Measurements from ENCODE around the gene IQSEC2.
A peak's percentile ranks its signal among the peaks of the same experiment; 100 is the strongest.

Gene IQSEC2

GRCh38 chrX:53320543-53321229 is 39.3 kb upstream of the IQSEC2 start:
- Histone ChIP-seq H3K4me1 (ENCODE audit: control insufficient read depth, insufficient read depth, low read length) (peaks cover 27% of the 10 kb centered on the region), H3K9me3 (ENCODE audit: control insufficient read depth, insufficient read depth, low read depth, low read length) (peaks cover 2% of the 10 kb centered on the region; the same call in 1 of the 2 replicates), H3K27ac (ENCODE audit: extremely low read depth, low read depth, low read length) (peak overlapping the region; percentile 49; the same call in 1 of the 2 replicates), H3K36me3 (ENCODE audit: control insufficient read depth in 2 of 2, insufficient read depth in 1 of 2, low read length in 2 of 2) (no peaks in the 10 kb centered on the region), H3K4me3 (ENCODE audit: low read depth, low read length) (peak overlapping the region; percentile 51)
- POLR2A ChIA-PET: interaction anchor here (3.2 kb wide), 1 partner anchor 101 kb away, joined by 13 read pairs; the partner anchor contains the start of genes RIBC1 and SMC1A
- CTCF ChIA-PET: interaction anchor here (0.6 to 12.1 kb wide), 12 partner anchors 11 to 398 kb away, joined by 3 to 233 read pairs (median 10); partner anchors contain the start of genes HSD17B10 and IQSEC2
- TF ChIP-seq, protein P1, sequence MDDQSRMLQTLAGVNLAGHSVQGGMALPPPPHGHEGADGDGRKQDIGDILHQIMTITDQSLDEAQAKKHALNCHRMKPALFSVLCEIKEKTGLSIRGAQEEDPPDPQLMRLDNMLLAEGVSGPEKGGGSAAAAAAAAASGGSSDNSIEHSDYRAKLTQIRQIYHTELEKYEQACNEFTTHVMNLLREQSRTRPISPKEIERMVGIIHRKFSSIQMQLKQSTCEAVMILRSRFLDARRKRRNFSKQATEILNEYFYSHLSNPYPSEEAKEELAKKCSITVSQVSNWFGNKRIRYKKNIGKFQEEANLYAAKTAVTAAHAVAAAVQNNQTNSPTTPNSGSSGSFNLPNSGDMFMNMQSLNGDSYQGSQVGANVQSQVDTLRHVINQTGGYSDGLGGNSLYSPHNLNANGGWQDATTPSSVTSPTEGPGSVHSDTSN (CRISPR knock-in tag; IDR thresholded peaks at IDR 0.05): peak; percentile 61; the same call in 1 of the 2 replicates
- TF ChIP-seq ZBTB20 (tag by site-specific recombination; IDR thresholded peaks at IDR 0.05): peak; percentile 83
- 0 out of 2 replicates have a peak, but pooled peaks have one; percentile 26 for TF ChIP-seq ZBTB8A (tag by site-specific recombination; IDR thresholded peaks at IDR 0.05)
- TF ChIP-seq, protein P2, sequence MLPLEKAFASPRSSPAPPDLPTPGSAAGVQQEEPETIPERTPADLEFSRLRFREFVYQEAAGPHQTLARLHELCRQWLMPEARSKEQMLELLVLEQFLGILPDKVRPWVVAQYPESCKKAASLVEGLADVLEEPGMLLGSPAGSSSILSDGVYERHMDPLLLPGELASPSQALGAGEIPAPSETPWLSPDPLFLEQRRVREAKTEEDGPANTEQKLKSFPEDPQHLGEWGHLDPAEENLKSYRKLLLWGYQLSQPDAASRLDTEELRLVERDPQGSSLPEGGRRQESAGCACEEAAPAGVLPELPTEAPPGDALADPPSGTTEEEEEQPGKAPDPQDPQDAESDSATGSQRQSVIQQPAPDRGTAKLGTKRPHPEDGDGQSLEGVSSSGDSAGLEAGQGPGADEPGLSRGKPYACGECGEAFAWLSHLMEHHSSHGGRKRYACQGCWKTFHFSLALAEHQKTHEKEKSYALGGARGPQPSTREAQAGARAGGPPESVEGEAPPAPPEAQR (tag by site-specific recombination; IDR thresholded peaks at IDR 0.05): no peak
- TF ChIP-seq ZBTB10 (tag by site-specific recombination; IDR thresholded peaks at IDR 0.05): 0 out of 2 replicates have a peak, but pooled peaks have one; percentile 38
- peak; percentile 83 for TF ChIP-seq GLIS1 (tag by site-specific recombination; IDR thresholded peaks at IDR 0.05)
- TF ChIP-seq, protein P3, sequence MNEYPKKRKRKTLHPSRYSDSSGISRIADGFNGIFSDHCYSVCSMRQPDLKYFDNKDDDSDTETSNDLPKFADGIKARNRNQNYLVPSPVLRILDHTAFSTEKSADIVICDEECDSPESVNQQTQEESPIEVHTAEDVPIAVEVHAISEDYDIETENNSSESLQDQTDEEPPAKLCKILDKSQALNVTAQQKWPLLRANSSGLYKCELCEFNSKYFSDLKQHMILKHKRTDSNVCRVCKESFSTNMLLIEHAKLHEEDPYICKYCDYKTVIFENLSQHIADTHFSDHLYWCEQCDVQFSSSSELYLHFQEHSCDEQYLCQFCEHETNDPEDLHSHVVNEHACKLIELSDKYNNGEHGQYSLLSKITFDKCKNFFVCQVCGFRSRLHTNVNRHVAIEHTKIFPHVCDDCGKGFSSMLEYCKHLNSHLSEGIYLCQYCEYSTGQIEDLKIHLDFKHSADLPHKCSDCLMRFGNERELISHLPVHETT (tag by site-specific recombination; IDR thresholded peaks at IDR 0.05): no peak
- TF ChIP-seq, protein P4, sequence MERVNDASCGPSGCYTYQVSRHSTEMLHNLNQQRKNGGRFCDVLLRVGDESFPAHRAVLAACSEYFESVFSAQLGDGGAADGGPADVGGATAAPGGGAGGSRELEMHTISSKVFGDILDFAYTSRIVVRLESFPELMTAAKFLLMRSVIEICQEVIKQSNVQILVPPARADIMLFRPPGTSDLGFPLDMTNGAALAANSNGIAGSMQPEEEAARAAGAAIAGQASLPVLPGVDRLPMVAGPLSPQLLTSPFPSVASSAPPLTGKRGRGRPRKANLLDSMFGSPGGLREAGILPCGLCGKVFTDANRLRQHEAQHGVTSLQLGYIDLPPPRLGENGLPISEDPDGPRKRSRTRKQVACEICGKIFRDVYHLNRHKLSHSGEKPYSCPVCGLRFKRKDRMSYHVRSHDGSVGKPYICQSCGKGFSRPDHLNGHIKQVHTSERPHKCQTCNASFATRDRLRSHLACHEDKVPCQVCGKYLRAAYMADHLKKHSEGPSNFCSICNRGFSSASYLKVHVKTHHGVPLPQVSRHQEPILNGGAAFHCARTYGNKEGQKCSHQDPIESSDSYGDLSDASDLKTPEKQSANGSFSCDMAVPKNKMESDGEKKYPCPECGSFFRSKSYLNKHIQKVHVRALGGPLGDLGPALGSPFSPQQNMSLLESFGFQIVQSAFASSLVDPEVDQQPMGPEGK (tag by site-specific recombination; IDR thresholded peaks at IDR 0.05): peak; percentile 35
- TF ChIP-seq HOXC10 (CRISPR knock-in tag; IDR thresholded peaks at IDR 0.05): 0 out of 2 replicates have a peak, but pooled peaks have one; percentile 30
- no peak for TF ChIP-seq ZNF629 (tag by site-specific recombination; IDR thresholded peaks at IDR 0.05)
- peak; percentile 39; the same call in 1 of the 2 replicates for TF ChIP-seq HIC1 (tag by site-specific recombination; IDR thresholded peaks at IDR 0.05)
- no peak for TF ChIP-seq ZNF596 (tag by site-specific recombination; IDR thresholded peaks at IDR 0.05)
- TF ChIP-seq ZNF280D (tag by site-specific recombination; IDR thresholded peaks at IDR 0.05): no peak
- no peak for TF ChIP-seq ZNF214 (tag by site-specific recombination; IDR thresholded peaks at IDR 0.05; ENCODE audit: borderline replicate concordance)
- peak; percentile 84 for TF ChIP-seq GLIS2 (tag by site-specific recombination; IDR thresholded peaks at IDR 0.05)
- no peak for TF ChIP-seq ZNF2 (tag by site-specific recombination; IDR thresholded peaks at IDR 0.05)
- TF ChIP-seq ZNF677 (tag by site-specific recombination; IDR thresholded peaks at IDR 0.05): 0 out of 2 replicates have a peak, but pooled peaks have one; percentile 22
- TF ChIP-seq KLF9 (tag by site-specific recombination; IDR thresholded peaks at IDR 0.05; ENCODE audit: low read depth): 0 out of 2 replicates have a peak, but pooled peaks have one; percentile 15
- no peak for TF ChIP-seq ZNF10 (tag by site-specific recombination; IDR thresholded peaks at IDR 0.05)
- 0 out of 2 replicates have a peak, but pooled peaks have one; percentile 25 for TF ChIP-seq ZFP37 (tag by site-specific recombination; IDR thresholded peaks at IDR 0.05)
- no peak for TF ChIP-seq KLF10 (tag by site-specific recombination; IDR thresholded peaks at IDR 0.05)
- no peak for TF ChIP-seq ZNF664 (tag by site-specific recombination; IDR thresholded peaks at IDR 0.05)
